Fibroblast of lung (primary cell): ENCODE results near the gene MFSD12.

Experiments
- CTCF ChIP-seq, 2 donors: IDR thresholded peaks in 1 of 2; conservative IDR thresholded peaks in 1 of 2; 1 replicate in 1 of 2; 2 replicates in 1 of 2; pipeline ENCODE4 v1.5.1; 2011 to 2012; ENCODE audit warnings: low read length in 2 of 2, control low read depth in 1 of 2, inconsistent platforms in 1 of 2, low read depth in 1 of 2, mild to moderate bottlenecking in 1 of 2
- EZH2 ChIP-seq: IDR thresholded peaks from 2 replicates; pipeline ENCODE4 v1.5.1; 2012; ENCODE audit warnings: low read length, control low read depth, mild to moderate bottlenecking; ENCODE audit errors: missing control alignments

DNA sequence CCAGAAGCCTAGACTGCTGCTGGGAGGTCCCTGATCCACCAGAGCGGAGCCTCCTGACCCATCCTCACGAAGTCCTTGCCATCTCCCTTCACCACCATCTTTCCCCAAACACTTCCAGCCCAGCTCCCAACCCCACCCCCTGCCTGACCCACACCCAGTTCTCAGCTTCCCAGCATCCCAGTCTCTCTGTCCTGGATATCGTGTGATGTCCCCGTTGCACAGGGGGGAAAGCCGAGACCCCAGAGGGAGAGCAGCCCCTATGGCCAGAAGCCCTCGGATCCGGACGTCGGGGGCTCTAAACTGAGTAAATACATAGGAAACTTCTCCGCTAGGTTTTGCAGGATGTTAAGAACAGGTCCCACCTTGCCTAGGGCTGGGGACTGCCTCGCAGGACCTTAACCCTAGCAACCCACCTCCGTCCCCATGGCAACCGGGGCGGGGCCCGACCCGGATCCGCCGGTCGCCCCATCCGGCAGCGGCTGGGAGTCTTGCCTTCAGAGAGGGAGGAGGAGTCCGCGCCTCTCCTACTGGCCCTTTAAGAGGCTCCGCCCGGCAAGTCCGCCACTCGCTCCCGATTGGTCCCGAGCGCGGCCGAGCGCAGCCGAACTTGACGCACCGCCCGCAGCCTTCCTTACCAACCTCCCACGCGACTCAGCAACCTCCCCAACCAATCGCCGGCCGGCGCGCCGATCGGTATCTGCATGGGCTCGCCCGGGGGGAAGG is 14.9 kb upstream of the MFSD12 start:
- TF ChIP-seq CTCF (conservative IDR thresholded peaks at IDR 0.05 in 1 of 2, IDR thresholded peaks at IDR 0.05 in 1 of 2; ENCODE audit: low read depth in 1 of 2, low read length in 2 of 2) (no peak), EZH2 (no peak)
